Endothelial cell (in vitro differentiated cells): Measurements from ENCODE around the gene KSR1. TPM values are rescaled to one million over a fixed set of nuclear protein-coding genes. Genes with fewer than 3 reads are reported as not detected.
"Not testable (repeated sequence)": the region's sequence is repeated elsewhere in the genome, so short reads cannot be mapped to it uniquely, and the experiment has no call there.

ENCODE experiments used
- DNase-seq: peaks from one replicate; pipeline ENCODE4 v3.0.0; 2021; ENCODE audit warnings: low spot score
- H3K27ac Mint-ChIP-seq: one replicate; pipeline ENCODE4 v1.8.0; 2021; ENCODE audit warnings: mixed read lengths, inconsistent platforms; ENCODE audit not compliant: unreplicated experiment
- H3K27me3 Mint-ChIP-seq: one replicate; pipeline ENCODE4 v1.8.0; 2021; ENCODE audit warnings: mild to moderate bottlenecking, moderate library complexity, mixed read lengths, inconsistent platforms; ENCODE audit not compliant: unreplicated experiment
- H3K36me3 Mint-ChIP-seq: one replicate; pipeline ENCODE4 v1.8.0; 2021; ENCODE audit warnings: mild to moderate bottlenecking, low read depth, mixed read lengths, inconsistent platforms; ENCODE audit not compliant: unreplicated experiment
- H3K4me1 Mint-ChIP-seq: one replicate; pipeline ENCODE4 v1.8.0; 2021; ENCODE audit warnings: mild to moderate bottlenecking, mixed read lengths, inconsistent platforms; ENCODE audit not compliant: unreplicated experiment
- H3K4me3 Mint-ChIP-seq: one replicate; pipeline ENCODE4 v1.8.0; 2021; ENCODE audit warnings: mild to moderate bottlenecking, mixed read lengths, inconsistent platforms; ENCODE audit not compliant: unreplicated experiment
- H3K9me3 Mint-ChIP-seq: one replicate; pipeline ENCODE4 v1.8.0; 2021; ENCODE audit warnings: mixed read lengths, inconsistent platforms; ENCODE audit not compliant: unreplicated experiment
- CTCF ChIP-seq: fragments of 200-600 bp; sonication (generic); IDR thresholded peaks from one replicate; pipeline ENCODE4 v1.5.0; 2021; ENCODE audit warnings: antibody characterized with exemption; ENCODE audit not compliant: unreplicated experiment
- total RNA-seq: library from RNA; stranded (reverse); fragmentation: NEBNext Ultra II Directional; extraction: Animal tissue kit (Norgen Biotek cat#: 25700); gene quantifications from one replicate; pipeline ENCODE4 v1.2.1, GENCODE V29; 2021; ENCODE audit not compliant: unreplicated experiment

KSR1 gene
- total RNA-seq, 1 donor from 2014 or later: 65.2 TPM

DNA sequence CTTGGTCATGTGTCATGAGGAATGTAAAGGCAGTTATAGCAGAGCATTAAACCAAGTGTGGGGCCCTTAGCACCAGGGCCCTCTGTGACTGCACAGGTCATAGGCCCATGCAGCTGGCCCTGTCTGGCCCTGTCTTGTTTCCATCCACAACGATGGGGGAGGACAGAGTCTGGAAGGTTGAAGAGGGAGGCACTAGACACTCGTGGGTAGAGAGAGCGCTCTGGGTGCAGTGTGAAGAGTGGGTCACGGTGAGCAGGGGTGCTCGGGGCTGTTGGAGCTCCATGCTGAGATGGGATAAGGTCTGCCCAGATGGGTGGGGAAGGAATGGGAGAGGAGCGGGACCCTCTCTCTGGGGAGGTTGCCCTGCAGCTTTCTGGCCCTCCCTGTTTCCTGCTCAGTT, 12.8 kb upstream of the KSR1 start:
- peaks cover 4% of the 10 kb centered on the region for H3K4me1 Mint-ChIP-seq
- DNase-seq: no peak
- no peak overlapping the region for H3K4me3 Mint-ChIP-seq
- no peaks in the 10 kb centered on the region for H3K36me3 Mint-ChIP-seq
- peaks cover 5% of the 10 kb centered on the region for H3K27me3 Mint-ChIP-seq
- H3K27ac Mint-ChIP-seq: no peak overlapping the region
- TF ChIP-seq CTCF: no peak
- H3K9me3 Mint-ChIP-seq: no peaks in the 10 kb centered on the region

DNA sequence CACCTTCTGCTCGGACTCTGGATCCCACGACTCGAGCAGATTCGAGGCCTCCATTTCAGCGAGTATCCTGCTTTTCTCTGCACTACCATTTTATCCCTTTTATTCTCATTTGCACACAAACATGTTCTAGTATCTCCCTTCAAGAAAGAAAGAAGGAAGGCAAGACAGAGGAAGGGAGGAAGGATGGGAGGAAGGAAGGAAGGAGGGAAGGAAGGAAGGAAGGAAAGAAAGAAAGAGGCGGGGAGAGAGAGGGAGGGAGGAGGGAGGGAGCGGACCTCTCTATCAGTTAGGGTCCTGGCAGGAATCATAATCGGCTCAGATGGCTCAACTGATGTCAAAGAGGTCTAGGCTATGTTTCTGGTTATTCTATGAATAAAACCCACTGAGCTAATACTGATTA, 10.3 kb upstream of the KSR1 start:
- Mint-ChIP-seq H3K4me3 (no peak overlapping the region), H3K27ac (no peak overlapping the region), H3K4me1 (peaks cover 4% of the 10 kb centered on the region), H3K9me3 (no peaks in the 10 kb centered on the region), H3K27me3 (peaks cover 7% of the 10 kb centered on the region), H3K36me3 (no peaks in the 10 kb centered on the region)
- no peak for DNase-seq
- TF ChIP-seq CTCF: no peak

DNA sequence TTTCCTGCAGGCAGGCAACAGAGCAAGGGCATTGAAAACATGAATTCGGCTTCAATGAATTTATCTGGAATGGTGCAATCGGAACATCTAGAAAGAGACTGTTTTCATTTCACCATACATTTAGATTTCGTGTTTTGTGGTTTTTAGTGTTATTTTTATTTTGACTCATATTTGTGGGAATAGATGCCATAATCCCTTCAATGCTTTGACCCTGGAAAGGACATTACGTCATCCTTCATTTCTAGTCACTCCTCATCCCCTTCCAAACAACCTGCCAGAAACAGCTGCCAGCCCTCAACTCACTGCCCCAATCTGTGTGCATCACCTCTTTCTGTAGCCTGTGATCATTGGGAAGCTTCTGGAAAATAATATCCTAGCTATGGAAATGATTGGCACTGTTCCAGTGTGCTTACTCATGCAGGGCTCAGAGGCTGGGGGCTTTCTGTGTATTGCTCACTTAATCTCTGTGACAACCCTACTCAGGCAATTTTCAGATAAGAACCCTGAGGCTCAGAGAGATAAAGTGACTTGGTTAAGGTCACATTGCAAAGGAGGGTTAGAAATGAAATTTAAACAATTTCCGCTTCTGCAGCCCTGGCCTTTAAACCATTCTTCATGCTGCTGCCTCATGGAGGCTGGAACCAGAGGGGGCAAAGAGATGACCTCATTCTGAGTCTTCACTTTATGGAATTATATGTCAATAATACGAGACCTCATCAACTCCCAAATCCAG, 9.5 kb upstream of the KSR1 start:
- Mint-ChIP-seq H3K9me3 (no peaks in the 10 kb centered on the region), H3K27me3 (peaks cover 7% of the 10 kb centered on the region), H3K36me3 (no peaks in the 10 kb centered on the region), H3K4me3 (no peak overlapping the region), H3K27ac (no peak overlapping the region), H3K4me1 (peaks cover 4% of the 10 kb centered on the region)
- no peak for TF ChIP-seq CTCF
- DNase-seq: no peak

DNA sequence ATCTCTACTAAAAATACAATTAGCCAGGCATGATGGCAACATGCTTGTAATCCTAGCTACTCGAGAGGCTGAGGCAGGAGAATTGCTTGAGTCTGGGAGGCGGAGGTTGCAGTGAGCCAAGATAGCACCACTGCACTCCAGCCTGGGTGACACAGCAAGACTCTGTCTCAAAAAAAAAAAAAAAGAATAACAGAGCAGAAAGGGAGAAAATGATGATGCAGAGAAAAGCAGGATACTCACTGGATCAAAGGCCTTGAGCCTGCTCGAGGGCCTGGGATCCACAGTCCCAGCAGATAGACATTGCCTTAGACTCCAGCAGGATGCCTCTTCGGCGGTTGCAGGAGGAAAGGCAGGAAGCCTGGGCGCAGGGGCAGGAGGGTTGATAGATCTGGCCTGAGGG, 7.7 kb upstream of the KSR1 start:
- not testable (repeated sequence) for H3K9me3 Mint-ChIP-seq, H3K36me3 Mint-ChIP-seq, H3K27me3 Mint-ChIP-seq, DNase-seq, H3K4me3 Mint-ChIP-seq, H3K4me1 Mint-ChIP-seq, H3K27ac Mint-ChIP-seq

DNA sequence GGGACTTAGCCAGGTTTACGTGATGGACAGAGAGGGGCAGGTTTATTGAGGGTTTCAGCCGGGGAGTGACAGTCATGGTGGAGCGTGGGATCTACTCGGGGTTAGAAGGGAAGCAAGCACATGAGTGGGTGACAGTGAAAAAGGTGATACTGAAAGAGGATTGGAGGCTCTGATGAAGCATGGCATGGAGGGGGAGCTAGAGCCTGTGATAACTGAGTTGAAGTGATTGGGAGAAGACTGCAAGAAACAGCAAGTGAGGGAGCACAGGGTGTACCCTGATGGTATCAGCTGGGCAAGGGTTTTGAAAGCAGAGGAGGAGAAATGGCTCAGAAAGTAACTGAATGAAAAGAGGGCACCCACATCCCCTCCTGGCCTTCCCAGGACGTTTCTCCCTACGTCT, 6.7 kb upstream of the KSR1 start:
- Mint-ChIP-seq H3K36me3 (no peaks in the 10 kb centered on the region), H3K4me3 (no peak overlapping the region), H3K9me3 (no peaks in the 10 kb centered on the region), H3K27me3 (peaks cover 6% of the 10 kb centered on the region), H3K4me1 (no peaks in the 10 kb centered on the region), H3K27ac (no peak overlapping the region)
- no peak for DNase-seq
- TF ChIP-seq CTCF: no peak
